Endothelial cell of umbilical vein (primary cell): ENCODE results near the gene SERPINB7. TPM values are rescaled to one million over a fixed set of nuclear protein-coding genes. Genes with fewer than 3 reads are reported as not detected.

ENCODE experiments used
- BruUV-seq: library from RNA; stranded (reverse); fragments of 400-500 nt; replicated peaks from 2 replicates; lab custom pipeline; 2021; lab: Mats Ljungman, UMichigan
- CTCF ChIA-PET: fragments of 300-600, 350-600 bp; sonication (Branson Sonifier 250); formaldehyde crosslinking; loops from one replicate; lab custom pipeline; 2021; ENCODE audit warnings: antibody characterized with exemption, inconsistent platforms; lab: Charles Lee
- POLR2A ChIA-PET: fragments of 300-600, 350-600 bp; sonication (Branson Sonifier 250); formaldehyde crosslinking; loops from one replicate; lab custom pipeline; 2021; ENCODE audit warnings: antibody characterized with exemption, inconsistent platforms; lab: Charles Lee
- DNase-seq: peaks from one replicate; pipeline ENCODE4 v3.0.0-alpha.2; 2011; ENCODE audit warnings: low read depth, low spot score
- FAIRE-seq: peaks from 2 replicates; lab custom pipeline; 2011; peaks lifted over from hg19 to GRCh38; lab: Jason Lieb, UNC
- H2AFZ ChIP-seq: 2 replicates; pipeline ENCODE4 v1.6.0; 2012; ENCODE audit warnings: low read depth, low read length, control low read depth, inconsistent platforms
- H3K27ac ChIP-seq: 2 replicates; pipeline ENCODE4 v1.5.1; 2011; ENCODE audit warnings: low read depth, mild to moderate bottlenecking, control low read depth, low read length, moderate library complexity; ENCODE audit not compliant: insufficient read depth
- H3K27me3 ChIP-seq, 2 experiments: 2 replicates each; pipeline versions ENCODE4 v1.6.0 to v1.6.1; 2011; ENCODE audit warnings: low read length in 2 of 2, mixed read lengths in 1 of 2; ENCODE audit not compliant: control insufficient read depth in 2 of 2, insufficient read depth in 2 of 2
- H3K36me3 ChIP-seq, 2 experiments: 2 replicates in 1 of 2; 3 replicates in 1 of 2; pipeline ENCODE4 v1.5.1; 2011; ENCODE audit warnings: low read length in 2 of 2, mild to moderate bottlenecking in 1 of 2, moderate library complexity in 1 of 2; ENCODE audit not compliant: control insufficient read depth in 2 of 2, insufficient read depth in 2 of 2; ENCODE audit errors: extremely low read depth in 1 of 2
- H3K4me1 ChIP-seq: 3 replicates; pipeline ENCODE4 v1.5.1; 2011; ENCODE audit warnings: mild to moderate bottlenecking, low read length; ENCODE audit not compliant: control insufficient read depth, insufficient read depth; ENCODE audit errors: extremely low read depth
- H3K4me2 ChIP-seq: 2 replicates; pipeline ENCODE4 v1.6.1; 2011; ENCODE audit warnings: low read length, control low read depth, mixed read lengths; ENCODE audit not compliant: insufficient read depth
- H3K4me3 ChIP-seq, 3 experiments: fragments of 200-600 bp in 1 of 3; sonication (generic), shearing (Covaris generic) in 1 of 3; replicated peaks in 1 of 3; 2 replicates each; pipeline ENCODE4 v1.5.1; 2011 to 2016; ENCODE audit warnings: control low read depth in 3 of 3, low read length in 3 of 3, mild to moderate bottlenecking in 2 of 3, inconsistent platforms in 1 of 3, low read depth in 1 of 3, moderate library complexity in 1 of 3; ENCODE audit not compliant: insufficient read depth in 1 of 3
- H3K79me2 ChIP-seq: 2 replicates; pipeline ENCODE4 v1.6.0; 2012; ENCODE audit warnings: low read length, inconsistent platforms; ENCODE audit not compliant: control insufficient read depth, insufficient read depth
- H3K9ac ChIP-seq: replicated peaks from 2 replicates; pipeline ENCODE3; 2011; ENCODE audit warnings: low read length, control low read depth; ENCODE audit not compliant: insufficient read depth; ENCODE audit errors: extremely low read depth
- H3K9me1 ChIP-seq: replicated peaks from 3 replicates; pipeline ENCODE4 v1.6.0; 2011; ENCODE audit warnings: mild to moderate bottlenecking, low read length; ENCODE audit not compliant: control insufficient read depth, insufficient read depth; ENCODE audit errors: extremely low read depth
- H3K9me3 ChIP-seq: replicated peaks from 2 replicates; pipeline ENCODE4 v1.5.1; 2012; ENCODE audit warnings: low read length, inconsistent platforms; ENCODE audit not compliant: control insufficient read depth, insufficient read depth
- H4K20me1 ChIP-seq: replicated peaks from 2 replicates; pipeline ENCODE3; 2011; ENCODE audit warnings: mild to moderate bottlenecking, low read length; ENCODE audit not compliant: control insufficient read depth, insufficient read depth; ENCODE audit errors: extremely low read depth
- EZH2 ChIP-seq: IDR thresholded peaks from 2 replicates; pipeline ENCODE4 v1.6.1; 2012; ENCODE audit warnings: borderline replicate concordance, low read depth, mild to moderate bottlenecking, moderate library complexity, low read length, inconsistent platforms; ENCODE audit not compliant: severe bottlenecking
- FOS ChIP-seq: IDR thresholded peaks from 2 replicates; pipeline ENCODE4 v1.6.1; 2011; ENCODE audit warnings: mild to moderate bottlenecking, low read length, moderate library complexity, borderline replicate concordance; ENCODE audit not compliant: insufficient read depth
- GATA2 ChIP-seq: IDR thresholded peaks from 2 replicates; pipeline ENCODE4 v1.7.0; 2011; ENCODE audit warnings: low read depth, mild to moderate bottlenecking, moderate library complexity, mixed read lengths, low read length; ENCODE audit not compliant: insufficient read length, insufficient read depth
- JUN ChIP-seq: IDR thresholded peaks from 2 replicates; pipeline ENCODE4 v1.6.1; 2011; ENCODE audit warnings: borderline replicate concordance, low read depth; ENCODE audit not compliant: insufficient read length, insufficient read depth
- MYC ChIP-seq: IDR thresholded peaks from one replicate; pipeline ENCODE4 v1.6.1; 2011; ENCODE audit warnings: mild to moderate bottlenecking, low read depth, low read length
- POLR2A ChIP-seq: IDR thresholded peaks from 2 replicates; pipeline ENCODE4 v1.6.1; 2012; ENCODE audit warnings: low read depth, mild to moderate bottlenecking, control low read depth, low read length
- POLR2AphosphoS5 ChIP-seq: IDR thresholded peaks from 2 replicates; pipeline ENCODE4 v1.6.1; 2012; ENCODE audit warnings: low read depth, mild to moderate bottlenecking, control low read depth, low read length, moderate library complexity; ENCODE audit not compliant: insufficient read depth
- dilution Hi-C: fragments of 300-500 bp; cut with MboI; formaldehyde crosslinking; loops from one replicate; pipeline ENCODE4 v1.15.0; 2019; ENCODE audit warnings: low sequenced_read_pairs; ENCODE audit not compliant: extremely low pct_ligation_motif_present
- intact Hi-C: fragments of 100-400 bp; cut with micrococcal nuclease; formaldehyde crosslinking; loops from one replicate; pipeline ENCODE4 v1.10.0; 2022
- polyA plus RNA-seq, 4 experiments: library from polyadenylated mRNA; depleted of rRNA in 3 of 4; stranded (reverse) in 3 of 4; unstranded in 1 of 4; fragments of >200 nt; gene quantifications; 2 replicates each; pipeline versions ENCODE4 v1.2.1 to v1.2.3, GENCODE V29; 2011 to 2012; ENCODE audit warnings: missing spikeins in 1 of 4
- total RNA-seq: library from RNA; stranded (reverse); gene quantifications from 2 replicates; pipeline ENCODE4 v1.2.3, GENCODE V29; 2021
- TF ChIP-seq, protein P1 (sequence below), 2 donors: IDR thresholded peaks; 1 replicate in 1 of 2; 2 replicates in 1 of 2; pipeline ENCODE4 v1.5.1; 2011; ENCODE audit warnings: low read length in 2 of 2, mild to moderate bottlenecking in 2 of 2, moderate library complexity in 2 of 2, control low read depth in 1 of 2, inconsistent platforms in 1 of 2, low read depth in 1 of 2; ENCODE audit not compliant: insufficient read depth in 1 of 2; ENCODE audit errors: extremely low read depth in 1 of 2
- TF ChIP-seq, protein P2 (sequence below): IDR thresholded peaks from 2 replicates; pipeline ENCODE4 v1.6.1; 2011; ENCODE audit not compliant: insufficient read depth, insufficient read length

SERPINB7 gene
- total and polyA plus RNA-seq, 2 donors (not counting 3 experiments of a cell fraction or from before 2014, with no cell fraction given), result not detected

DNA sequence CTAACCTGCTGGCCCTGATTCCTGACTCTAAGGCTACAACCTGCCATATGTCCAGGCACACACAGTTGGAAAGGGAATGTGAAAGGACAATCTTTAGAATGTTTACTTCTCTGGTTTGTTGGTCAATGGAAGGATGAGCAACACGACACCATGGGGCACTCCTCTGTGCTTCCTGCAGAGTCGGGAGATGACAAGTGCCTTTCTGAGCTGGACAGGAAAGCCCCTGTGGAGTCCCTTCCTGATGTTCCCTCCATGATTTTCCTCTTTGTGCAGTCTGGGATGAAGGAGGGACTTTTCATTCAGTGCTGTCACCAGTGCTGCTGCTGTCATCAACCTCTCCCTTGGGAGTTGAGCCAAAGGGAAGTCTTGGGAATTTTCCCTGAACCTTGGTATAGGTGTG, 22.6 kb upstream of the SERPINB7 start:
- Histone ChIP-seq H3K27me3 (no peaks in the 10 kb centered on the region), H3K27ac (no peak overlapping the region), H4K20me1 (no peaks in the 10 kb centered on the region), H3K9me1 (no peaks in the 10 kb centered on the region), H3K9me3 (no peaks in the 10 kb centered on the region), H3K79me2 (no peaks in the 10 kb centered on the region), H3K4me2 (no peak overlapping the region), H3K4me1 (no peaks in the 10 kb centered on the region), H3K4me3 (no peak overlapping the region), H3K9ac (no peak overlapping the region), H2AFZ (no peak overlapping the region), H3K36me3 (no peaks in the 10 kb centered on the region)
- ChIA-PET POLR2A (no interaction called here), CTCF (no interaction called here)
- no TSS peak for BruUV-seq
- no peak for TF ChIP-seq POLR2A
- no peak for TF ChIP-seq EZH2
- TF ChIP-seq GATA2, result no peak
- TF ChIP-seq POLR2AphosphoS5, result no peak
- no peak for TF ChIP-seq MYC
- no peak for TF ChIP-seq FOS
- TF ChIP-seq, protein P1, sequence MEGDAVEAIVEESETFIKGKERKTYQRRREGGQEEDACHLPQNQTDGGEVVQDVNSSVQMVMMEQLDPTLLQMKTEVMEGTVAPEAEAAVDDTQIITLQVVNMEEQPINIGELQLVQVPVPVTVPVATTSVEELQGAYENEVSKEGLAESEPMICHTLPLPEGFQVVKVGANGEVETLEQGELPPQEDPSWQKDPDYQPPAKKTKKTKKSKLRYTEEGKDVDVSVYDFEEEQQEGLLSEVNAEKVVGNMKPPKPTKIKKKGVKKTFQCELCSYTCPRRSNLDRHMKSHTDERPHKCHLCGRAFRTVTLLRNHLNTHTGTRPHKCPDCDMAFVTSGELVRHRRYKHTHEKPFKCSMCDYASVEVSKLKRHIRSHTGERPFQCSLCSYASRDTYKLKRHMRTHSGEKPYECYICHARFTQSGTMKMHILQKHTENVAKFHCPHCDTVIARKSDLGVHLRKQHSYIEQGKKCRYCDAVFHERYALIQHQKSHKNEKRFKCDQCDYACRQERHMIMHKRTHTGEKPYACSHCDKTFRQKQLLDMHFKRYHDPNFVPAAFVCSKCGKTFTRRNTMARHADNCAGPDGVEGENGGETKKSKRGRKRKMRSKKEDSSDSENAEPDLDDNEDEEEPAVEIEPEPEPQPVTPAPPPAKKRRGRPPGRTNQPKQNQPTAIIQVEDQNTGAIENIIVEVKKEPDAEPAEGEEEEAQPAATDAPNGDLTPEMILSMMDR (IDR thresholded peaks at IDR 0.05; ENCODE audit: extremely low read depth in 1 of 2, insufficient read depth in 1 of 2, low read depth in 1 of 2, low read length in 2 of 2), result no peak
- TF ChIP-seq, protein P2, sequence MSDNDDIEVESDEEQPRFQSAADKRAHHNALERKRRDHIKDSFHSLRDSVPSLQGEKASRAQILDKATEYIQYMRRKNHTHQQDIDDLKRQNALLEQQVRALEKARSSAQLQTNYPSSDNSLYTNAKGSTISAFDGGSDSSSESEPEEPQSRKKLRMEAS, result no peak
- TF ChIP-seq JUN, result no peak
- DNase-seq (no peak), FAIRE-seq (no peak)
- intact Hi-C loops, result no loop called here
- dilution Hi-C loops, result no loop called here
